Endothelial cell of umbilical vein (primary cell): ENCODE results near the gene WNT11. TPM values are rescaled to one million over a fixed set of nuclear protein-coding genes. Genes with fewer than 3 reads are reported as not detected.

Experiments
- BruUV-seq: library from RNA; stranded (reverse); fragments of 400-500 nt; replicated peaks from 2 replicates; lab custom pipeline; 2021; lab: Mats Ljungman, UMichigan
- CTCF ChIA-PET: fragments of 300-600, 350-600 bp; sonication (Branson Sonifier 250); formaldehyde crosslinking; loops from one replicate; lab custom pipeline; 2021; ENCODE audit warnings: antibody characterized with exemption, inconsistent platforms; lab: Charles Lee
- POLR2A ChIA-PET: fragments of 300-600, 350-600 bp; sonication (Branson Sonifier 250); formaldehyde crosslinking; loops from one replicate; lab custom pipeline; 2021; ENCODE audit warnings: antibody characterized with exemption, inconsistent platforms; lab: Charles Lee
- DNase-seq: peaks from one replicate; pipeline ENCODE4 v3.0.0-alpha.2; 2011; ENCODE audit warnings: low read depth, low spot score
- FAIRE-seq: peaks from 2 replicates; lab custom pipeline; 2011; peaks lifted over from hg19 to GRCh38; lab: Jason Lieb, UNC
- H2AFZ ChIP-seq: 2 replicates; pipeline ENCODE4 v1.6.0; 2012; ENCODE audit warnings: low read depth, low read length, control low read depth, inconsistent platforms
- H3K27ac ChIP-seq: 2 replicates; pipeline ENCODE4 v1.5.1; 2011; ENCODE audit warnings: low read depth, mild to moderate bottlenecking, control low read depth, low read length, moderate library complexity; ENCODE audit not compliant: insufficient read depth
- H3K27me3 ChIP-seq, 2 experiments: 2 replicates each; pipeline versions ENCODE4 v1.6.0 to v1.6.1; 2011; ENCODE audit warnings: low read length in 2 of 2, mixed read lengths in 1 of 2; ENCODE audit not compliant: control insufficient read depth in 2 of 2, insufficient read depth in 2 of 2
- H3K36me3 ChIP-seq, 2 experiments: 2 replicates in 1 of 2; 3 replicates in 1 of 2; pipeline ENCODE4 v1.5.1; 2011; ENCODE audit warnings: low read length in 2 of 2, mild to moderate bottlenecking in 1 of 2, moderate library complexity in 1 of 2; ENCODE audit not compliant: control insufficient read depth in 2 of 2, insufficient read depth in 2 of 2; ENCODE audit errors: extremely low read depth in 1 of 2
- H3K4me1 ChIP-seq: 3 replicates; pipeline ENCODE4 v1.5.1; 2011; ENCODE audit warnings: mild to moderate bottlenecking, low read length; ENCODE audit not compliant: control insufficient read depth, insufficient read depth; ENCODE audit errors: extremely low read depth
- H3K4me2 ChIP-seq: 2 replicates; pipeline ENCODE4 v1.6.1; 2011; ENCODE audit warnings: low read length, control low read depth, mixed read lengths; ENCODE audit not compliant: insufficient read depth
- H3K4me3 ChIP-seq, 3 experiments: fragments of 200-600 bp in 1 of 3; sonication (generic), shearing (Covaris generic) in 1 of 3; replicated peaks in 1 of 3; 2 replicates each; pipeline ENCODE4 v1.5.1; 2011 to 2016; ENCODE audit warnings: control low read depth in 3 of 3, low read length in 3 of 3, mild to moderate bottlenecking in 2 of 3, inconsistent platforms in 1 of 3, low read depth in 1 of 3, moderate library complexity in 1 of 3; ENCODE audit not compliant: insufficient read depth in 1 of 3
- H3K79me2 ChIP-seq: 2 replicates; pipeline ENCODE4 v1.6.0; 2012; ENCODE audit warnings: low read length, inconsistent platforms; ENCODE audit not compliant: control insufficient read depth, insufficient read depth
- H3K9ac ChIP-seq: replicated peaks from 2 replicates; pipeline ENCODE3; 2011; ENCODE audit warnings: low read length, control low read depth; ENCODE audit not compliant: insufficient read depth; ENCODE audit errors: extremely low read depth
- H3K9me1 ChIP-seq: replicated peaks from 3 replicates; pipeline ENCODE4 v1.6.0; 2011; ENCODE audit warnings: mild to moderate bottlenecking, low read length; ENCODE audit not compliant: control insufficient read depth, insufficient read depth; ENCODE audit errors: extremely low read depth
- H3K9me3 ChIP-seq: replicated peaks from 2 replicates; pipeline ENCODE4 v1.5.1; 2012; ENCODE audit warnings: low read length, inconsistent platforms; ENCODE audit not compliant: control insufficient read depth, insufficient read depth
- H4K20me1 ChIP-seq: replicated peaks from 2 replicates; pipeline ENCODE3; 2011; ENCODE audit warnings: mild to moderate bottlenecking, low read length; ENCODE audit not compliant: control insufficient read depth, insufficient read depth; ENCODE audit errors: extremely low read depth
- CTCF ChIP-seq, 2 donors: IDR thresholded peaks; 1 replicate in 1 of 2; 2 replicates in 1 of 2; pipeline ENCODE4 v1.5.1; 2011; ENCODE audit warnings: low read length in 2 of 2, mild to moderate bottlenecking in 2 of 2, moderate library complexity in 2 of 2, control low read depth in 1 of 2, inconsistent platforms in 1 of 2, low read depth in 1 of 2; ENCODE audit not compliant: insufficient read depth in 1 of 2; ENCODE audit errors: extremely low read depth in 1 of 2
- EZH2 ChIP-seq: IDR thresholded peaks from 2 replicates; pipeline ENCODE4 v1.6.1; 2012; ENCODE audit warnings: borderline replicate concordance, low read depth, mild to moderate bottlenecking, moderate library complexity, low read length, inconsistent platforms; ENCODE audit not compliant: severe bottlenecking
- FOS ChIP-seq: IDR thresholded peaks from 2 replicates; pipeline ENCODE4 v1.6.1; 2011; ENCODE audit warnings: mild to moderate bottlenecking, low read length, moderate library complexity, borderline replicate concordance; ENCODE audit not compliant: insufficient read depth
- JUN ChIP-seq: IDR thresholded peaks from 2 replicates; pipeline ENCODE4 v1.6.1; 2011; ENCODE audit warnings: borderline replicate concordance, low read depth; ENCODE audit not compliant: insufficient read length, insufficient read depth
- MAX ChIP-seq: IDR thresholded peaks from 2 replicates; pipeline ENCODE4 v1.6.1; 2011; ENCODE audit not compliant: insufficient read depth, insufficient read length
- MYC ChIP-seq: IDR thresholded peaks from one replicate; pipeline ENCODE4 v1.6.1; 2011; ENCODE audit warnings: mild to moderate bottlenecking, low read depth, low read length
- POLR2A ChIP-seq: IDR thresholded peaks from 2 replicates; pipeline ENCODE4 v1.6.1; 2012; ENCODE audit warnings: low read depth, mild to moderate bottlenecking, control low read depth, low read length
- POLR2AphosphoS5 ChIP-seq: IDR thresholded peaks from 2 replicates; pipeline ENCODE4 v1.6.1; 2012; ENCODE audit warnings: low read depth, mild to moderate bottlenecking, control low read depth, low read length, moderate library complexity; ENCODE audit not compliant: insufficient read depth
- dilution Hi-C: fragments of 300-500 bp; cut with MboI; formaldehyde crosslinking; loops from one replicate; pipeline ENCODE4 v1.15.0; 2019; ENCODE audit warnings: low sequenced_read_pairs; ENCODE audit not compliant: extremely low pct_ligation_motif_present
- intact Hi-C: fragments of 100-400 bp; cut with micrococcal nuclease; formaldehyde crosslinking; loops from one replicate; pipeline ENCODE4 v1.10.0; 2022
- polyA plus RNA-seq, 4 experiments: library from polyadenylated mRNA; depleted of rRNA in 3 of 4; stranded (reverse) in 3 of 4; unstranded in 1 of 4; fragments of >200 nt; gene quantifications; 2 replicates each; pipeline versions ENCODE4 v1.2.1 to v1.2.3, GENCODE V29; 2011 to 2012; ENCODE audit warnings: missing spikeins in 1 of 4
- total RNA-seq: library from RNA; stranded (reverse); gene quantifications from 2 replicates; pipeline ENCODE4 v1.2.3, GENCODE V29; 2021

WNT11 gene
- total and polyA plus RNA-seq, 2 donors (not counting 3 experiments of a cell fraction or from before 2014, with no cell fraction given): not detected

GRCh38 chr11:76164861-76165751 lies 41.2 kb downstream of the WNT11 start:
- Histone ChIP-seq H3K9ac (no peak overlapping the region), H3K4me3 (no peak overlapping the region), H3K27me3 (no peaks in the 10 kb centered on the region), H3K4me1 (no peaks in the 10 kb centered on the region), H3K79me2 (no peaks in the 10 kb centered on the region), H3K27ac (no peak overlapping the region), H3K9me3 (no peaks in the 10 kb centered on the region), H3K4me2 (no peak overlapping the region), H2AFZ (no peak overlapping the region), H3K9me1 (no peaks in the 10 kb centered on the region), H3K36me3 (no peaks in the 10 kb centered on the region), H4K20me1 (no peaks in the 10 kb centered on the region)
- TF ChIP-seq EZH2 (no peak), MAX (no peak), FOS (no peak), JUN (no peak), POLR2A (no peak), POLR2AphosphoS5 (no peak), CTCF (IDR thresholded peaks at IDR 0.05; ENCODE audit: extremely low read depth in 1 of 2, insufficient read depth in 1 of 2, low read depth in 1 of 2, low read length in 2 of 2) (no peak), MYC (no peak)
- intact Hi-C loops: no loop called here
- dilution Hi-C loops: no loop called here
- BruUV-seq: no TSS peak
- DNase-seq: no peak
- FAIRE-seq: no peak
- CTCF ChIA-PET: interaction anchor here (1.8 kb wide), 1 partner anchor 13 kb away, joined by 8 read pairs; no protein-coding TSS in a partner anchor
- POLR2A ChIA-PET: no interaction called here
